Measurements from ENCODE around the gene CTBS. TPM values are rescaled to one million over a fixed set of nuclear protein-coding genes. Genes with fewer than 3 reads are reported as not detected.

Gene CTBS
- total RNA-seq, 2 donors from 2014 or later = 12.3 to 19.6 TPM

DNA sequence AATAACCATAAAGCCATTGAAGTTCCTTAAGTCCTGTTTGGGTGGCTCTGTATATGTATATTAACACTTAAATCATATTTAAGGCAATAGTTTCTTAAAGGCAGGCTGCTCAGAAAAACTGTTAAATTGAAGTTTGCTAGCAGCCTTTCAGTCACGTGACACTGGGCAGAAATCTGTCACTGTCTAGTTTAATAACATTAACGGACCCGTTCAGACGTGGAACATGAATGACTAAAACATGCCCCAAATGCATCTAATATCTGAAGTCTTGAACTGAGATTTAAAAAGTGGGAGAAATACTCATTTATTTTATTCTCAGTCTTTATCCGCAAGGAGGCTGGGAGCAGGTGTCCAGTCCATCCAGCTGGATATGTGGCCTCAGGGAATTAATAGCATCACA is 71.3 kb downstream of the CTBS start:
- no peak overlapping the region for H3K9ac ChIP-seq (ENCODE audit: extremely low read depth, low read length, poor library complexity, severe bottlenecking)
- DNase-seq = no peak
- Mint-ChIP-seq H3K4me1 (peaks cover 18% of the 10 kb centered on the region), H3K27me3 (ENCODE audit: insufficient read depth) (no peaks in the 10 kb centered on the region), H3K27ac (no peak overlapping the region), H3K36me3 (ENCODE audit: low read depth) (peaks cover 32% of the 10 kb centered on the region), H3K4me3 (no peak overlapping the region), H3K9me3 (no peaks in the 10 kb centered on the region)
- H3K27me3 ChIP-seq (ENCODE audit: control insufficient read depth, insufficient read depth, low read length, poor library complexity, severe bottlenecking) = no peaks in the 10 kb centered on the region
- TF ChIP-seq, protein P1, sequence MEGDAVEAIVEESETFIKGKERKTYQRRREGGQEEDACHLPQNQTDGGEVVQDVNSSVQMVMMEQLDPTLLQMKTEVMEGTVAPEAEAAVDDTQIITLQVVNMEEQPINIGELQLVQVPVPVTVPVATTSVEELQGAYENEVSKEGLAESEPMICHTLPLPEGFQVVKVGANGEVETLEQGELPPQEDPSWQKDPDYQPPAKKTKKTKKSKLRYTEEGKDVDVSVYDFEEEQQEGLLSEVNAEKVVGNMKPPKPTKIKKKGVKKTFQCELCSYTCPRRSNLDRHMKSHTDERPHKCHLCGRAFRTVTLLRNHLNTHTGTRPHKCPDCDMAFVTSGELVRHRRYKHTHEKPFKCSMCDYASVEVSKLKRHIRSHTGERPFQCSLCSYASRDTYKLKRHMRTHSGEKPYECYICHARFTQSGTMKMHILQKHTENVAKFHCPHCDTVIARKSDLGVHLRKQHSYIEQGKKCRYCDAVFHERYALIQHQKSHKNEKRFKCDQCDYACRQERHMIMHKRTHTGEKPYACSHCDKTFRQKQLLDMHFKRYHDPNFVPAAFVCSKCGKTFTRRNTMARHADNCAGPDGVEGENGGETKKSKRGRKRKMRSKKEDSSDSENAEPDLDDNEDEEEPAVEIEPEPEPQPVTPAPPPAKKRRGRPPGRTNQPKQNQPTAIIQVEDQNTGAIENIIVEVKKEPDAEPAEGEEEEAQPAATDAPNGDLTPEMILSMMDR (conservative IDR thresholded peaks at IDR 0.05) = no peak
- H3K4me1 ChIP-seq (ENCODE audit: control insufficient read depth, insufficient read depth, low read length) = no peaks in the 10 kb centered on the region
- peak overlapping the region; percentile 64 for H3K27ac ChIP-seq (ENCODE audit: low read depth, low read length)
- H3K4me3 ChIP-seq (ENCODE audit: low read length) = peak overlapping the region; percentile 100
- H3K9me3 ChIP-seq (ENCODE audit: control insufficient read depth, low read length) = no peaks in the 10 kb centered on the region
- WGBS, 2 experiments (ENCODE audit: insufficient coverage in 1 of 2, insufficient read length in 1 of 2) = 96 to 100% methylated on average over 4 to 5 of the region's 5 CpGs
- H3K36me3 ChIP-seq (ENCODE audit: control insufficient read depth, insufficient read depth, low read length) = peaks cover 48% of the 10 kb centered on the region

Other genes with a start within 250 kb of the CTBS start
- gene DNASE2B, start 176.0 kb downstream of the CTBS start, total RNA-seq = not detected
- gene RPF1, start 95.2 kb downstream of the CTBS start, total RNA-seq = 10 to 100 TPM; 31.6 to 34.0 TPM
- gene SPATA1, start 68.1 kb downstream of the CTBS start, total RNA-seq = 1 to 10 TPM in 1 of 2 donors, under 1 TPM in 1; 0.55 to 1.6 TPM
- gene GNG5, start 67.9 kb downstream of the CTBS start, total RNA-seq = 100 to 1,000 TPM; 124 to 144 TPM
- gene SSX2IP, start 116.0 kb upstream of the CTBS start, total RNA-seq = 10 to 100 TPM; 16.6 to 21.8 TPM

Data from endodermal cell (in vitro differentiated cells).